ENCODE measurements around the gene MT1A.

DNA sequence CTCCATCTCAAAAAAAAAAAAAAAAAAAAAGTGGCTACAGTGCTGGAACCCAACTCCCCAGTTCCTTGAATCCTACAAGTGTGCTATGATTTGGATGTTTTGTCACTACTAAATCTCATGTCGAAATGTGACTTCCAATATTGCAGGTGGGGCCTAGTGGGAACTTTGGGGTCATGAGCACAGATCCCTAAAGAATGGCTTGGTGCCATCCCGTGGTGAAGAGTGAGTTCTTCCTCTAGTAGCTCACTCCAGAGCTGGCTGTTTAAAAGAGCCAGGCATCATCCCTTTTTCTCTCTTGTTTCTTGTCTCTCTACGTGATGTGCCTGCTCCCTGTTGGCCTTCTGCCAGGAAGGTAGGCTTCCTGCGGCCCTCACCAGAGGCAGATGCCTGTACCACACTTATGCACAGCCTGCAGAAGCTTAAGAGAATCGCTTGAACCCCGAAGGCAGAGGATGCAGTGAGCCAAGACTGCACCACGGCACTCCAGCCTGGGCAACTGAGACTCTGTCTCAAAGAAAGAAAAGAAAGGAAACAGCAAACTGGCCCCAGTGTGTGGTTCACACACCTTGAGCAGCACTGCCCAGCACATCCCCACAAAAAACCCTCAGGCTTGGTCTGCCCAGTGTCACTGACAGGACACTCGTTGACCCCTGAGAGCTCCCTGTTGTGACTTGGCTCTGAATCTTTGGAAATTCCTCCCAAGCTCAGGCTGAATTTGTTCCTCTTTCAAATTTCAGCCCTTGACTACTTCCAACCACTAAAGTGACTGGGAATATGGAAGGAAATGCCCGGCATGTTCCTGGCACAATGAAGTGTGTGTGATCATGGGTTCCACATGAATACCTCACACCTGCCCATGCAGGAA is 9.7 kb upstream of the MT1A start:
- TF ChIP-seq, protein P1, sequence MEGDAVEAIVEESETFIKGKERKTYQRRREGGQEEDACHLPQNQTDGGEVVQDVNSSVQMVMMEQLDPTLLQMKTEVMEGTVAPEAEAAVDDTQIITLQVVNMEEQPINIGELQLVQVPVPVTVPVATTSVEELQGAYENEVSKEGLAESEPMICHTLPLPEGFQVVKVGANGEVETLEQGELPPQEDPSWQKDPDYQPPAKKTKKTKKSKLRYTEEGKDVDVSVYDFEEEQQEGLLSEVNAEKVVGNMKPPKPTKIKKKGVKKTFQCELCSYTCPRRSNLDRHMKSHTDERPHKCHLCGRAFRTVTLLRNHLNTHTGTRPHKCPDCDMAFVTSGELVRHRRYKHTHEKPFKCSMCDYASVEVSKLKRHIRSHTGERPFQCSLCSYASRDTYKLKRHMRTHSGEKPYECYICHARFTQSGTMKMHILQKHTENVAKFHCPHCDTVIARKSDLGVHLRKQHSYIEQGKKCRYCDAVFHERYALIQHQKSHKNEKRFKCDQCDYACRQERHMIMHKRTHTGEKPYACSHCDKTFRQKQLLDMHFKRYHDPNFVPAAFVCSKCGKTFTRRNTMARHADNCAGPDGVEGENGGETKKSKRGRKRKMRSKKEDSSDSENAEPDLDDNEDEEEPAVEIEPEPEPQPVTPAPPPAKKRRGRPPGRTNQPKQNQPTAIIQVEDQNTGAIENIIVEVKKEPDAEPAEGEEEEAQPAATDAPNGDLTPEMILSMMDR (IDR thresholded peaks at IDR 0.05) = no peak
- TF ChIP-seq POLR2A (IDR thresholded peaks at IDR 0.05) = no peak

Data from thyroid gland (tissue), 4 donors.